SH-SY5Y (cell line): ENCODE data around the gene PXMP4.

Experiments
- GATA2 ChIP-seq: IDR thresholded peaks from 2 replicates; pipeline ENCODE4 v1.6.1; 2011; ENCODE audit warnings: mild to moderate bottlenecking, low read depth, low read length
- GATA3 ChIP-seq: IDR thresholded peaks from 2 replicates; pipeline ENCODE4 v1.6.1; 2011; ENCODE audit warnings: low read depth, mild to moderate bottlenecking, low read length, moderate library complexity

Gene PXMP4

DNA sequence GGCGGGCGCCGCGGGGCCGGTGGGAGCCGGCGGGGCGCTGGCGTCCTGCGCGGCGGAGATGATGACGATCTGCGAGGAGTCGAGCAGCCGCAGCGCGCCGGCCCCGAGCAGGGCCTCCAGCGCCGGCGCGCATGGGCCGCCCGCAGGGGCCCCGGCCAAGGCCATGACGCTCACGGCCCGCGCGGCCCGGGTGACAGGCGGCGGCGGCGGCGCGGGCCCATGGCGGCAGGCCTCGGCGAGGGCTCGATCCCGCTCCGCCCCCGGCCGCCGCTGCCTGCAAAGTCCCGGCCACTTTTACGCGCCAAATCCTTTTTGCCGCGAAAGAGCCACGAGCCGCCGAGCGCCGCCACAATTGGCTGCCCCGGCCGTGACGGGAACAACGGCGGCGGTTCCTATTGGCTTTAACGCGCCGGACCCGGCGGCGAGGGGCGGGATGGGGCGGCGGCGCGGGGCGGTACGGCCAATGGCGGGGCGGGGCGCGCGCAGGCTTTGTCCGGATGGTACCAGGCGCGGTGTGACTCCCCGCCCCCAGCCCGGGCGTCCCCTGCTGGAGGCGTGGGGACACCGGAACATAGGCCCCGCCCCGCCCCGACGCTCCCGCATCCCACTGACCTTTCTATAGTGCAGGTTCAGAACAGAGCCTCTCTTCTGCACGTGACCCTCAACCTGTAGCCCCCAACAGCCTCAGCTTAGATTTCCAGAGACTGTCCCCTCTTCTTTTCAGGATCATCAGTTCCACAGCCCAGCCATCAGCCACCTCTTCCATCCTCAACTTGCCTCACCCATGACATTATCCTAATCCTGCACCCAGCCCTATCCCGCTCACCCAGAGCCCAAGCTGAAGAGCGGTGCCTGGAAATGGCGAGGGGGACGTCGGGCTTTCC, 33.8 kb downstream of the PXMP4 start, which contains the start of gene E2F1:
TSS of gene E2F1 (minus strand) at position 286 of the 884 bp plus-strand sequence. CDS start at position 165, 121 bp downstream.
- TF ChIP-seq GATA3 (no peak), GATA2 (no peak)

DNA sequence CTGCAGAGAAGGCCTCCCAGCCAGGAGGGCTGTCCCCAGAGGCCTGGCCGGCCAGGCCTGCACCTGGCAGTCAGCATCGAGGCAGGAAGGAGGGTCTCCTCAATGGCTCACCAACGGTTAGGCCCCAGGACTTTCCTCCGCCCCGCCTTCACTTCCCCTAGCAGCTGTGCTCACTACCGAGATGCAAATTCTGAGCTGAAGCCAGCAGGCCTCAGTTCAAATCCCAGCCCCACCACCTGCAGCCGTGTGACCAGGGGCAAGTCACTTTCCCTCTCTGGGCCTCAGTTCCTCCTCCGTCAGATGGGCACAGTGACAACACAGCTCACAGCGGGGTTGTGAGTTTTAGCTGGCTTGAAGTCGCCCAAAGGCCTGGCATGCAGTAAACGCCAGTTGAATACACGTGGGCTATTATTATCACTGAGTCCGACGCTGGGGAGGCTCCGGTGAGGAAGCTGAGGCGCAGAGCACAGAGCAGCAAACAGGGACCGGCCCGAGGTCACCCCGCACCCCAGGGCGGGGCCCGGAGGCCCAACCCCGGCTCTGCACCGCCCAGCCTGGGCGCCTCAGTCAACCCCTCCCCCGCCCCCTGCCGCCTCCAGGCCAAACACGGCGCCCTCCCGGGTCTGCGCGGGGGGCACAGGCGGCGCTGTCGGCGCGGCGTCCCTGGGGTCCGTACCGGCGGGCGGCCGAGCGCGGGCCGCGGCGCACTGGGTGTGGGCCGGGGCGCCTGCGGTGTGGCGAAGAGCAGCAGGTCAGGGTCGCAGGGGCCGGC, 34.6 kb downstream of the PXMP4 start:
- no peak for TF ChIP-seq GATA2

DNA sequence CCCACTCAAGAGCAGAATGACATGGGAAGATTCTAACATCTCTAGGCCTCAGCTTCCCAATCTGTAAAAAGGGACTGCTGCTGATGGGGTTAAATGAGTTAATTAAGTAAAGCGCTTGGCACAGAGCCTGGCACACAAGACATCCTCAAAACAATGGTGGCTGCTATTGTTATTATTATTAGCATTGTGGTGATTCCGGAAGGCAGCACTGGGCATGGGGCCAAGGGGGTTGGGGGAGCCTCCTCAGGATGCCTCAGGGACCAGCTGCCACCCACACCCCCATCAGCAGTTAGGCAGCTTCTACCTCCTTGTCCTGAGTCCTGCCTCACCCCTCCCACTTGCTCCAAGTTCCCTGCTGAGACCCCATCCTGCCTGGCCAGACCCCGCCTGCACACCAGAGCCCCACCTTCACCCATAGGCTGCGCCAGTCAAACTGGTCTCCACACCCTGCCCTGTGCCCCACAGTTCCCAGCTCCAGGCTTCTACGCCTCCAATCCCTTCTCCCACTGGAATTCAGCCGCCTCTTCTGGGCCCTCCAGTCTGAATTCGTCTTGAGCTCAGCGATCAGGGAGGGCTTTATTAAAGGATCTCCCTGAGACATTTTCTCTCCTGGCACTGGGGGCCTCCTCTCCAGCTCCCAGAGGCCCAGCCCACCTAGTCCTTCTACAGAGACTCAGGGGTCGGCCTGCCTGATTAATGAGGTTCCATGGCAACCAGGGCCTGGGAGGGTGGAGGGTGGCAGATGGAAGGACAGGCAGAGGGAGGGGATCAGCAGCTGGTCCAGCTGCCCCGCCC, 35.4 kb downstream of the PXMP4 start:
- TF ChIP-seq GATA2 (no peak), GATA3 (no peak)

DNA sequence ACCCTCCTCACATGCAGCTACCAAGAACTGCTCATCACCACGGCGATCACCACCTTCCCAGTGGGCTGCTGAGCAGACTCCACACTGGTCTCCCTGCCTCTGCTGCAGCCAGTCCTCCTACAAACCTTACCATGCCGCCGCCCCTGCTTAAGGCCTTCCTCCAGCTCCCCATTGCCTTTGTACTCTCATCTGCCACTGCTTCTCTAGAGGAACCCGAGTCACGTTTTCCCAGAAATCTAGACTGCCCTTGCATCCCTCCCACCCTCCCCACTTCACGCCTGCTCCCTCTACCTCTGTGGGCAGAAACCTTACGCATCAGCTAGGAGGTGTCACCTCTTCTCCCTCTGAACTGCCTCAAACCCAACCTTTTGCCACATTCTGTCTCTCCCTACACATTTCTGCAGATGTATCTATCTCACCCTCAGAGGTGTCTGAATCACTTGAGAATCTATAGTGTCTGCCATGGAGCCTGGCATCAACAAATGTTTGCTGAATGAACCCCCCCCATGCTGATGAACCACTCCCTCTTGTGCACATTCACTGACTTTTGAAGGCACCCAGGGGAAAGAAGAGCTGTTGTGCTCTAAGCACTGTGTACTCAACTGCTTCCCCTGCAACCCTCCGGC, 38.3 kb downstream of the PXMP4 start:
- TF ChIP-seq GATA2 (no peak), GATA3 (no peak)

DNA sequence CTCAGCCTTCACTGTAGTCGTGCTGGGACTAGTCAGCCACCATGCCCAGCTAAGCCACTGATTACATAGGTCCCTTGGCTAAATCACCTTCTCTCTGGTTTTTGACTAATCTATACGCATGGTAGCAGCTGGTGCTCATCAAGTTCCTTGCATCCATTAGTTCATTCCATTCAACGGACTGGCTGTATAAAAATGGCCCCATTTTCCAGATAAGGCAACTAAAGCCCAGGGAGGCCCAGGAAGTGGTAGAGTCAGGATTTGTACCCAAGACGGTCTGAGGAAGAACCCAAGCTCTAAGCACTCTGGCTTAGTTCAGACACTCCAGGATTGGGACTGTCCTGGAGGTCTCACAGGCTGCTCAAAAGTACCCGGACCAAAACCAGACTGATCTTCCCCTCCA, 38.8 kb downstream of the PXMP4 start:
- TF ChIP-seq GATA3 (no peak), GATA2 (no peak)

DNA sequence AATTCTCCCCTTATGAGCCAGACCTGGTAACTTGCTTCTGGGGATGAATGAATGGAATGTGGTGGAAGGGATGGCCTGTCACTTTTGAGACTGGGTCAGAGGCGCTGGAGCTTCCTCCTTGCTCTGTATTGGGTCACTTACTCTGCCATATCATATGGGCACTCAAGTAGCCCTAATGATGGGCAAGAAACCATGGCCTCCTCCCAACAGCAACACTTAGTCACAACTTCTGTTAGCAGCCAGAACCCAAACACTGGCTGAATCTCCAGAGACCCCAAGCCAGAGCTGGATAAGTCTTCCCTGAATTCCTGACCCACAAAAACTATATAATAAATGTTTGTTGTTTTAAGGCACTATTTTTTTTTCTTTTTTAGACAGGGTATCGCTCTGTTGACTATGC, 39.4 kb downstream of the PXMP4 start:
- TF ChIP-seq GATA3, result no peak
- TF ChIP-seq GATA2, result no peak

DNA sequence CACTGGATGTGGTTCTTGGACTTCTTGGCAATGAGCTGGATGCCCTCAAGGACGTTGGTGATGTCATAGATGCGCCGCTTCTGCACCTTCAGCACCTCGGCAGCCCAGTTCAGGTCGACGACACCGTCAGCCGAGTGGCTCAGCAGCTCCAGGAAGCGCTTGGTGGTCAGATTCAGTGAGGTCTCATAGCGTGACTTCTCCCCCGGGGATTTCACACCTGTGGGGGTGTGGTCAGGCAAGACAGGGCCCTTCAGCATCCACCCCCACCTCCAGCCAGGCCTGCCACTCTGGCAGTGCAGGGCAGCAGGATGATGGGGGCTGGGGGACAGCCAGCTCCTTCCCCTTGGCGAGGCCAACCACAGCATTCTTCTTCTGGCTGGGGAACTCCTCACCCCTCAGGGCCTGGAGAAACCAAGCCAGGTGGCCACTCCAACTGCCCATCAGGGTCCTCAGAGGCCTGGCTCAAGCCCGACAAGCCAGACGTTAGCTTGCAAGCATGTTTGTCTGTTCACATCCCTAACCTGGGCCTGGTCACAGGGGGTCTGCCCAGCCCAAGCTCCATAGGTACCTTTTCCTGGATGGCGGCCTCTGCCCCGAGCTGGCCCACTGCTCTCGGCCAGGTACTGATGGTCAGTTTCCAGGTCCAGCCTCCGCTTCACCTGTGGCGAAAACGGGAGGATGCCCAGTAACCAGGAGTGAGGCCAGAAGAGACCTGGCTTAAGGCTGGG, 40.2 kb downstream of the PXMP4 start:
- no peak for TF ChIP-seq GATA3
- no peak for TF ChIP-seq GATA2

DNA sequence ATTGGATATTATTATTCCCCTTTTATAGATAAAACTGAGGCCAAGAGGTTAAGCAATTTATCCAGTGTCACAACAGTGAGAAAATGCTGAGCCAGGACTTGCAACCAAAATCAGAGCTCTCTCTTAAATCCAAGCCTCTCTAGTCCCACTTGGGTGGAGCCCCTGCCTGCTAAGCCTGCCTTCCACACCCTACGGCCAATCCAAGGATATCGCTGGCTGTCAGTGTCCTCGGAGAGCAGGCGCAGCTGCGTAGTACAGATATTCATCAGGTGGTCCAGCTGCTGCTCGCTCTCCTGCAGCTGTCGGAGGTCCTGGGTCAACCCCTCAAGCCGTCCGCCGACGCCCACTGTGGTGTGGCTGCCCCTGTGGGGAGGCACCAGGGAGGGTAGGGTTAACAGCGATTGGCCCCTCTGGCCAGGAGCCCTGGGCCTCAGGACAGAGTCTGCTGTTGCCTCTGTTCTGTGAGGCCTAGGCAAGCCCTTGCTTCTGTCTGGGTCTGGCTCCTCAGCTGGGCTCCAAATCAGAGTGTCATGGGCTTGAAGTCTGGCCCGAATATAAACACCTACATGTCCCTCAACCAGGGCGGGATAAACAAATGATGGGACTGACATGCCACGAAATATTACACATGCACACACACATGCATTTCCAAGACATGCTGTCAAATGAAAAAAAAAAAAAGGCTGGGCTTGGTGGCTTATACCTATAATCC, 42.0 kb downstream of the PXMP4 start:
- no peak for TF ChIP-seq GATA2
- no peak for TF ChIP-seq GATA3

DNA sequence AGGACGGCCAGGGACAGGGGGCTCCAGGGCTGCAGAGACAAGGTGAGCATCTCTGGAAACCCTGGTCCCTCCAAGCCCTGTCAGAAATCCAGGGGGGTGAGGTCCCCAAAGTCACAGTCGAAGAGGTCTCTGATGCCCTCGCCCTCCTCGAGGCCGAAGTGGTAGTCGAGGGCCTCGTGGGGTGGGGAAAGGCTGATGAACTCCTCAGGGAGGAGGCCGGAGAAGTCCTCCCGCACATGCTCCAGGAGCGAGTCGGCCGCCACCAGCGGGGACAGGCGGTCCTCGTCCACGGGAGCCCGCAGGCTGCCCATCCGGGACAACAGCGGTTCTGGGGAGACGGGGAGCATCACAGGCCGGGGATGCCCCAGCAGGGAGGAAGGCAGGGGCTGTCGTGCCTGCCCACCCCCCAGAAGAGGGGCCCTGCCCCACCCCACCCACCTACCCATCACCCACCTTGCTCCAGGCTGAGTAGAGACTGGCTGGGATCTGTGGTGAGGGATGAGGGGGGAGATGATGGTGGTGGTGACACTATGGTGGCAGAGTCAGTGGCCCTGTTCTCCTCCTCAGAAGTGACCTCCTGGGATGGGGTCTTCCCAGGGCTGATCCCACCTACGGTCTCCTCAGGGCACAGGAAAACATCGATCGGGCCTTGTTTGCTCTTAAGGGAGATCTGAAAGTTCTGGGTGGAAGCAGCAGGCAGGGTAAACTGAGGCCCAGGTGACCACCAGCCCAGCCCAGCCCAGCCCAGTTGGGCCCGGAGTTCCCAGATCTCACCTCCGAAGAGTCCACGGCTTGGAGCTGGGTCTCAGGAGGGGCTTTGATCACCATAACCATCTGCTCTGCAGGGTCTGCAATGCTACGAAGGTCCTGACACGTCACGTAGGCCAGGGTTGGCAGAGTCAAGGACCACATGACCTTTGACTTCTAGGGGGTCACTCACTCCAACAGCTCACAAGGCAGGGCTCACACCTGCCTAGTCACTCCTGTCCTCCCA, 43.2 kb downstream of the PXMP4 start:
- TF ChIP-seq GATA3 (no peak), GATA2 (no peak)

DNA sequence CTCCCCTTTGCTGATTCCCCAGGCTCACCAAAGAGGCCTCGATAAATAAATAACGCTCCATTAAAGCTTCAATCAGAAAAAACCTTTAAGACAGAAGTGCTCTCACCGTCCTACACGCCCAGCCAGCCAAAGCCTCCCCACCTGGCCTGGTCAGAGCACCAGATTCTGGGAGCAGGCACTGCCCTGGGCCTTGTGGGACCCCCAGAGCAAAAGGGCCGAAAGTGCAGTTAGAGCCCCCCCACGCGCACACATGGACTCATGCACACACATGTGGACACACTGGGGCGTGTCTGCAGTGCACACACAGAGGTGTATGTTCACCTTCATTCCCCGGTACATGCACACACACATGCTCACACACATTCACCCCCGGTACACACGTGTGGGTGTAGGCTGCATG, 44.0 kb downstream of the PXMP4 start:
- no peak for TF ChIP-seq GATA2
- no peak for TF ChIP-seq GATA3

DNA sequence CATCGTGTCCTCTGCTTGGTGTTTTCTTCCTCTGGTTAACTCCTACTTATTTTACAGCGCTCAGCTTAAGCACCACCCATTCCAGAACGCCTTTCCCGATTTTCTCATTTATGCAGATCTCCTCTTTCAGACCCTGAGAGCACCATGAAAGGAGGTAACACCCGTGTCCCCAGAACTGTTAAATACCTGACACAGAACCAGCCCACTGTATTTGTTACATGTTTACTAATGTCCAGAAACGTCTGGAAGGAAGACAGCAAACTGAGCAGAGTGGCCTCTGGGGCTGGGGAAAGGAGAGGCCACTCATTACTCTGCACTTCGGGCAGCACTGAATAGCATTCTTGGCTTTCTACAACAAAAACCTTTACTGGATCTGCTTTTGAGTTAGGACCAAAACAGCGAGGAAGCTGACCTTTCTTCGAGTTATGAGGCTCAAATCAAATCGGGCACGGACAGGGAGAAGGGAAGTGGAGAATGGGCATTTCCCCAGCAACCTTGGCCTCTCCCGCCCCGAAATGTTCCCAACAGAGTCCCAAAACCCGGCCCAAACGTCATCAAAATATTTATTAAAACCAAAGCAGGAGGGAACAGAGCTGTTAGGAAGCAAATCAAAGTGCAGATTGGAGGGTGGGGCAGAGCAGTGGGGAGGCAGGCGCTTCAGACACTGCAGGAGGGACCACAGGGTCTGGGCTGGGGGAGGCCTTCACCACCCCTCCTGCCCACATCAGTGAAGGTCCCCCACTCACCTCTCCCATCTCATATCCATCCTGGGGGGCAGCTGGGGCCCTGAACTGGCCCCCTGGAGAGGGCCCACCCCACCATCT, 44.8 kb downstream of the PXMP4 start:
- no peak for TF ChIP-seq GATA3
- TF ChIP-seq GATA2, result no peak
